ENCODE data around the gene TNXB. TPM values are rescaled to one million over a fixed set of nuclear protein-coding genes. Genes with fewer than 3 reads are reported as not detected.

The TNXB gene
- total and polyA plus RNA-seq, 9 of the 15 experiments (the other 6 are each of a cell fraction or from before 2014, with no cell fraction given), result 0.14 to 28.1 (median 12.4) TPM

- peaks cover 4% of the 10 kb centered on the region; the same call in 1 of the 2 replicates for H4K20me1 ChIP-seq (replicated peaks; ENCODE audit: control insufficient read depth, insufficient read depth, low read length)
- no peak overlapping the region for H3K4me3 ChIP-seq
- intact Hi-C loops (cut with micrococcal nuclease) (no loop called here), in situ Hi-C loops (cut with MboI) (no loop called here)
- no peaks in the 10 kb centered on the region for H3K36me3 ChIP-seq (ENCODE audit: control insufficient read depth, insufficient read depth, low read length)
- peak in 1 of 4 experiments; percentile 38 for DNase-seq (ENCODE audit: extremely low read depth in 1 of 4, low spot score in 3 of 4)
- H3K27me3 ChIP-seq (ENCODE audit: control insufficient read depth in 2 of 2, insufficient read depth in 2 of 2, low read length in 2 of 2), result peaks cover 13 to 44% of the 10 kb centered on the region in 2 experiments
- BruUV-seq (replicated peaks), result no TSS peak
- FAIRE-seq, result peak; percentile 44
- H3K9me1 ChIP-seq (ENCODE audit: control insufficient read depth, insufficient read depth, low read length), result no peaks in the 10 kb centered on the region
- ATAC-seq, result no peak
- no peaks in the 10 kb centered on the region for H3K9me3 ChIP-seq (replicated peaks; ENCODE audit: control insufficient read depth, insufficient read depth, low read depth, low read length)
- no peak overlapping the region for H3K4me2 ChIP-seq (ENCODE audit: insufficient read depth, low read length)
- peaks cover 0 to 28% of the 10 kb centered on the region in 2 experiments; a peak in 4 of 5 replicates for H3K4me1 ChIP-seq (replicated peaks in 1 of 2; ENCODE audit: control insufficient read depth in 2 of 2, insufficient read depth in 2 of 2, low read length in 2 of 2)
- 72% methylated on average over 37 of the region's 45 CpGs for WGBS (ENCODE audit: insufficient coverage, low coverage, missing lambda C conversion rate)
- no peak overlapping the region for H3K27ac ChIP-seq (ENCODE audit: extremely low read depth, low read depth, low read length)
- no peak overlapping the region for H3K9ac ChIP-seq (ENCODE audit: insufficient read depth in 1 of 2, low read depth in 2 of 2, low read length in 2 of 2)
- 0 out of 2 replicates have a peak overlapping the region, but pooled peaks have one; percentile 19 for H2AFZ ChIP-seq (ENCODE audit: low read depth, low read length)
- ChIA-PET CTCF (ENCODE audit: low intra/inter-chr PET ratio) (interaction anchor here (1.2 kb wide), 1 partner anchor 30 kb away, joined by 3 read pairs; no protein-coding TSS in a partner anchor), POLR2A (interaction anchor here (0.6 kb wide), 1 partner anchor 101 kb away, joined by 3 read pairs; no protein-coding TSS in a partner anchor)
- no peaks in the 10 kb centered on the region for H3K79me2 ChIP-seq (ENCODE audit: control insufficient read depth, insufficient read depth, low read length)
- no peak for TF ChIP-seq NR2F6 (CRISPR knock-in tag; IDR thresholded peaks at IDR 0.05)
- TF ChIP-seq HIVEP1 (CRISPR knock-in tag; IDR thresholded peaks at IDR 0.05), result no peak
- TF ChIP-seq E2F6 (IDR thresholded peaks at IDR 0.05; ENCODE audit: borderline replicate concordance in 1 of 2, extremely low read depth in 1 of 2, insufficient read depth in 1 of 2, insufficient read length in 1 of 2, low read depth in 1 of 2, low read length in 1 of 2, poor library complexity in 1 of 2, severe bottlenecking in 1 of 2), result peak; percentile 54 to 78
- TF ChIP-seq NR3C1 (CRISPR knock-in tag; IDR thresholded peaks at IDR 0.05), result peak; percentile 39; the same call in 1 of the 2 replicates
- no peak for TF ChIP-seq NFRKB (IDR thresholded peaks at IDR 0.05; ENCODE audit: low read depth)
- TF ChIP-seq, protein P1, sequence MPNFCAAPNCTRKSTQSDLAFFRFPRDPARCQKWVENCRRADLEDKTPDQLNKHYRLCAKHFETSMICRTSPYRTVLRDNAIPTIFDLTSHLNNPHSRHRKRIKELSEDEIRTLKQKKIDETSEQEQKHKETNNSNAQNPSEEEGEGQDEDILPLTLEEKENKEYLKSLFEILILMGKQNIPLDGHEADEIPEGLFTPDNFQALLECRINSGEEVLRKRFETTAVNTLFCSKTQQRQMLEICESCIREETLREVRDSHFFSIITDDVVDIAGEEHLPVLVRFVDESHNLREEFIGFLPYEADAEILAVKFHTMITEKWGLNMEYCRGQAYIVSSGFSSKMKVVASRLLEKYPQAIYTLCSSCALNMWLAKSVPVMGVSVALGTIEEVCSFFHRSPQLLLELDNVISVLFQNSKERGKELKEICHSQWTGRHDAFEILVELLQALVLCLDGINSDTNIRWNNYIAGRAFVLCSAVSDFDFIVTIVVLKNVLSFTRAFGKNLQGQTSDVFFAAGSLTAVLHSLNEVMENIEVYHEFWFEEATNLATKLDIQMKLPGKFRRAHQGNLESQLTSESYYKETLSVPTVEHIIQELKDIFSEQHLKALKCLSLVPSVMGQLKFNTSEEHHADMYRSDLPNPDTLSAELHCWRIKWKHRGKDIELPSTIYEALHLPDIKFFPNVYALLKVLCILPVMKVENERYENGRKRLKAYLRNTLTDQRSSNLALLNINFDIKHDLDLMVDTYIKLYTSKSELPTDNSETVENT (CRISPR knock-in tag; IDR thresholded peaks at IDR 0.05), result peak; percentile 41; the same call in 1 of the 2 replicates
- TF ChIP-seq ZNF830 (CRISPR knock-in tag; IDR thresholded peaks at IDR 0.05), result no peak
- no peak for TF ChIP-seq ZNF124 (CRISPR knock-in tag; IDR thresholded peaks at IDR 0.05)
- TF ChIP-seq SNRNP70 (optimal IDR thresholded peaks at IDR 0.05; ENCODE audit: low read depth, low read length), result no peak
- TF ChIP-seq DNMT1 (IDR thresholded peaks at IDR 0.05), result no peak
- TF ChIP-seq, protein P2, sequence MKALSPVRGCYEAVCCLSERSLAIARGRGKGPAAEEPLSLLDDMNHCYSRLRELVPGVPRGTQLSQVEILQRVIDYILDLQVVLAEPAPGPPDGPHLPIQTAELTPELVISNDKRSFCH (CRISPR knock-in tag; IDR thresholded peaks at IDR 0.05), result no peak
- TF ChIP-seq, protein P2 (tag; IDR thresholded peaks at IDR 0.05), result no peak
- no peak for TF ChIP-seq ILK (tag; IDR thresholded peaks at IDR 0.05; ENCODE audit: borderline replicate concordance, low read depth)
- no peak for TF ChIP-seq CTCFL (IDR thresholded peaks at IDR 0.05; ENCODE audit: borderline replicate concordance, insufficient read depth, low read depth, low read length, poor library complexity, severe bottlenecking)
Measured at GRCh38 chr6:32086661-32087573, 22.2 kb downstream of the TNXB start.

Measured in K562 (cell line).